GM21723 (cell line): ENCODE data around the gene RABGAP1L.
A peak's percentile ranks its signal among the peaks of the same experiment; 100 is the strongest.
"Not testable (repeated sequence)": the region's sequence is repeated elsewhere in the genome, so short reads cannot be mapped to it uniquely, and the experiment has no call there.

ENCODE experiments used
- ATAC-seq: cut with Tn5 transposase; IDR thresholded peaks from one replicate; pipeline ENCODE4 v1.9.1; 2021; ENCODE audit warnings: mild to moderate bottlenecking, moderate library complexity; ENCODE audit not compliant: unreplicated experiment

RABGAP1L gene

GRCh38 chr1:174788981-174789380 is 629.7 kb downstream of the RABGAP1L start:
- no peak for ATAC-seq

GRCh38 chr1:174789399-174789798 is 630.1 kb downstream of the RABGAP1L start:
- peak; percentile 82 for ATAC-seq

DNA sequence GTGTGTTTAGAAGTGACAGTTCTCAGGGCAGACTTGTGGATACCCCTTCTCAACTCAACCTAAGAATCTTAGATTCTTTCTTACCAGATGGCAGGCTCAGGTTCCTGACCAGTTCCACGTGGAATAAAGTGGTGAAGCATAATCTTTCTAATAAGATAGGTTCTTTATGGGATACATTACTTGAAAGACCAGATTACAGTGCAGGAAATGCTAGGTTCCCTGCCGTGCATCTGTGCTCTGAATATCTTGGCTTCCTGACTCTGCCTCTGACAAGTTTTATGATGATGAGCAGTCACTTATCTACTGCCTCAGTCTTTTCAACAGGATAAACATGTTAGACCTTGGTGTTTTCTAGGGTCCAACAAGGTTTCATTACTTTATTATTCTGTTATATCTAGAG is 632.5 kb downstream of the RABGAP1L start:
- ATAC-seq, result no peak

- ATAC-seq, result no peak
These were observed 635.5 kb downstream of the RABGAP1L start for GRCh38 chr1:174794861-174795260.

- no peak for ATAC-seq
These were observed 636.5 kb downstream of the RABGAP1L start for GRCh38 chr1:174795806-174796205.

DNA sequence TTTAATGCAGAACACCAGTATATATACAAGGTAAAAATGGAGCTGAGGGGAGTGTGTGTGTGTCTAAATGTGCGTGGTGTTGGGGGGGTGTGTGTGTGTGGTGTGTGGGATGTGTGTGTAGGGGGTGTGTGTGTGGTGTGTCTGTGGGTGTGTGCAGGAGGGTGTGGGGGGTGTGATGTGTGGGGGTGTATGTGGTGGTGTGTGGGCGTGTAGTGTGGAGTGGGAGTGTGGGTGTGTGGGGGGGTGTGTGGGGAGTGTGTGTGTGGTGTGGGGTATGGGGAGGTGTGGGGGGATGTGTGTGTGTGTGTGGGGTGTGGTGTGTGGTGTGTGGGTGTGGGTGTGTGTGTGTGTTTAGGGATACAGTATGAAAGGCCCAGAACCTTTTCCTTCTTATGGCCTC is 638.1 kb downstream of the RABGAP1L start:
- no peak for ATAC-seq

DNA sequence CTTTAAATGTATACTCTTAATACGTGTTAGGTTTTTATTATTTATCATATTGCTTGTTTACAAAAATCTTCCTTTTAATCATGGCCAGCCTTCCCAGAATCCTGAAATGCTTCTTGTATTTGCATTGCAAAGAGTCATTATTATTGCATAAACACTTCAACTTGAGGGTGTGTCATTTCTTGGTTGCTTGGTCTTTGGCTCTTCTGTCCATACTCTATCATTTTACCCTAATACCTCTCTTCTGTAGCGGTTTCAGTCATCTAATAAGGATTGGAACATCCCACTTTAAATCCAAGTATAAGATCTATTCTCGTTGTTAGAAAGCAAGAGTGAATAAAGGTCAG is 639.8 kb downstream of the RABGAP1L start:
- ATAC-seq, result no peak

GRCh38 chr1:174800216-174800851 is 641.0 kb downstream of the RABGAP1L start:
- ATAC-seq, result peak; percentile 17

GRCh38 chr1:174800876-174801275 is 641.6 kb downstream of the RABGAP1L start:
- ATAC-seq, result no peak

DNA sequence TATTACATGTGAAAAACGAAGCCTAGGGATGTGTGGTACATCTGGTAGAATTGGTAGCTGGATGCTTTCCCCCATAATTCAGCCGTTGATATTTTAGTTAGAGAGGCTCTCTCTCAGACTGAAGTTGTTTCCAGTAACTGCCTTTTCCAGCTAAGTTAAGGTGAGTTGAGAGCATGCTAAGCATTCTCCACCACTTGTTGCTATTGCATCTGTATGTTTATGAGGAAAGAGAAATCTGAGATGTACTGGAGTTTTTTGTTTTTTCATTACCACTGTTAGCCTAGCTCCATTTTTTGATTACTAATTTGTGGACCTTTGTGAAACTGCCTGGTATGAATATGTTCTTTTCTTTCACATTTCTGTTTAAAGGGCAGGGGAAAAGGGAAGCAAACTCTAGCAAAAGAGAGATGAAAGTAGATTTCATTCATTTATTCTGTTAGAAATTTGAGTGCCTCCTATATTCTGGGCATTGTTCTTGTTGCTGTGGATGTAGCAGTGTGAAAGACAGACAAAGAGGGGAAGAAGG is 650.5 kb downstream of the RABGAP1L start:
- no peak for ATAC-seq

GRCh38 chr1:174812016-174812415 is 652.7 kb downstream of the RABGAP1L start:
- no peak for ATAC-seq

- ATAC-seq, result no peak
These were observed 653.3 kb downstream of the RABGAP1L start for GRCh38 chr1:174812656-174813055.

DNA sequence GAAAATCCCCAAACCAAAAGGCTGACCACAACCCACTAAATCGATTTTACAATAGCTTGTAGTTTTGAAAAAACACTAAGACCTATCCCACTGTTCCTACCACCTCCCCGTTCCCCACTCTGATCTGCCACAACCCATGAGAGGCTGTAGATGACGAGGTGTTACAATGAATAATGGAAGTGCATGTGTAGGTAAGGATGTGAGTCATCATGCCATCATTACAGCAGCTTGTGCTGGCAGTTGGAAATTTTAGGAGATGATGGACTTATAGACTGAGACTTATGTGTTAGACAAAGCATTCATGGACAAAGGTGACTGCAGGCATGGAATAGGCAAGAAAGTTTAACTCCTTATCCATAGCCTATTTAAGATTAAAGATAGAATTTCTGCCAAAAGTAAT is 655.7 kb downstream of the RABGAP1L start:
- peak; percentile 34 for ATAC-seq

DNA sequence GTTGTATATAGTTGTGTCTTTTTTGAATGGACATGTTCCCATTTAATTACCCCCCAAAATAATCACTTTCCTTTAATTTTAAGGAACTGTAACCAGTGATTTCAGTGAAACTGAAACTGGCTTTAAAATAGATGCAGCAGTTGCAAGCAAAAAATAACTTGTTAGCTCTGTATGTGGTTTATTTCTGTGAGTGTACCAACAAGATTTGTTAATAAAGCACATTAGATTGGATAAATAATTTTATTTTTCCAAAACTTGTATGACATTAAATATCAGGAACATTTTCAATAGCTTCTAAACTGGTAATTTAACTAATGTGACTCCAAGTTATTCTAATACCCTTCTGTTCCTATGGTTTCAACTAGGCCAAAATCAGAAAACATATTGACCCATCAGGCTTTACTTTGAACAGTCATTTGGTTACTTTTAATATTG is 656.2 kb downstream of the RABGAP1L start:
- peak; percentile 60 for ATAC-seq

DNA sequence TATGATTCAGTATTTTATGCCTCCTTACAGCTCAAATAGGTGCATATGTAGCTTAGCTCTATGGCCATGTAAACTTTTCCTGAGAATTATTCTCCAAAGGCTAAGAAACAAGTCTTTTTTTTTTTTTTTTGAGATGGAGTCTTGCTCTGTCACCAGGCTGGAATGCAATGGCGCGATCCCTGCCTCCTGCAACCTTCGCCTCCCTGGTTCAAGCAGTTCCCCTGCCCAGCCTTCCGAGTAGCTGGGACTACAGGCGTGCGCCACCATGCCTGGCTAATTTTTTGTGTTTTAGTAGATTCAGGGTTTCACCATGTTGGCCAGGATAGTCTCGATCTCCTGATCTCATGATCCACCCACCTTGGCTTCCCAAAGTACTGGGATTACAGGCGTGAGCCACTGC is 657.3 kb downstream of the RABGAP1L start:
- ATAC-seq, result not testable (repeated sequence)

DNA sequence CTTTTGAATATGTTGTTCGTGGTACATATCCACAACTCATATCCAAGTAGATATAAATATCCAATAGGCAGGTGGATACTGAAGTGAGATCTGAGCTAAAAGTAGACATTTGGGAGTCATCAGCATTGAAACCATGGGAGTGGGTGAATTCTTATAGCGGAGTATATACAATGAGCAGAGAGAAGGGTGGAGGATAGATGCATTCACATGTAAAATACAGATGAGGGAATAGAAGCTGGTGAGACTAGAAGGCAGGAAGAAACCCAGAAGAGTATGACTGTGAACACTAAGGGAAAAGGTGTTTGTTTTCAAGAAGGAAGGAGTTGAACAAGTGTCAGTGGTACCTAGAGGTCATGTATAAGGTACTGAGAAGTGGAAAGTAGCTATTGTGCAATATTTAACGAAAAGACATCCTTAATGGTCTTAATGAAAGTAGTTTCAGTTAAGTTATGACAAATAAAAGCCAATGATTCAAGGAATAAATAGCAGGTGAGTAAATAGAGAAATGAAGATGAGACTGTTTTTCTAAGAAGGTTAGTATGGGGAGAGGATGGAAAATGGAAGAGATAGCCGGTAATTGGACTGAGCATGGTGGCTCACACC is 658.8 kb downstream of the RABGAP1L start:
- no peak for ATAC-seq

- no peak for ATAC-seq
These were observed 659.6 kb downstream of the RABGAP1L start for GRCh38 chr1:174818951-174819350.

DNA sequence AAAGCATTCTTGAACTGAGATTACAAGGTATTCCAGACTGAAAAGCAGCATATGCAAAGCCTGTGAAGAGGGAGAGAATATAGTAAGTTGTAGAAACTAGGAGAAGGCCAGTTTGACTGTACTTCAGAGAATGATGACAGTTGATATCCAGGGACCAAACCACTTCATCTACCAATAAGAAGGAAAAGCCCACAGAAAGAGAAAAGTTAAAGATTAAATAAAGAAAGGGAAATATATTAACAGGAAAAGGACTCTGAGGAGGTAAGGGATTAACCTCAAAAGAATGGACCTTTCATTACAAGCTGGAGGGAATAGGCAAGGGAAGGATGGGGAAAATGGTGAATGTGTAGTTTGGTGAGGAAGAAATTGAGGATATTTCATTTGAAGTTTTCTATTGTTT is 660.3 kb downstream of the RABGAP1L start:
- ATAC-seq, result no peak

GRCh38 chr1:174825127-174825526 is 665.8 kb downstream of the RABGAP1L start:
- no peak for ATAC-seq

DNA sequence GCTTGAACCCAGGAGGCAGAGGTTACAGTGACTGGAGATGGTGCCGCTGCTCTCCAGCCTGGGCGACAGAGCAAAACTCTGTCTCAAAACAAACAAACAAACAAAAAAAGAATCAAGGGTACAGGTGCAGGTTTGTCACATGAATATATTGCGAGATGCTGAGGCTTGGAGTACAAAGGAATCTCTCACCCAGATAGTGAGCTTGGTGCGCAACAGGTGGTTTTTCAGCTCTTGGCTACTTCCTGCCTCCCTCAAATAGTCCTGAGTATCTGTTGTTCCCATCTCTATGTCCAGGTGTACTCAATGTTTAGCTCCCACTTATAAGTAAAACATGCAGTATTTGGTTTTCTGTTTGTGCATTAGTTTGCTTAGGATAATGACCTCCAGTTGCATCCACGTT is 666.5 kb downstream of the RABGAP1L start:
- no peak for ATAC-seq

DNA sequence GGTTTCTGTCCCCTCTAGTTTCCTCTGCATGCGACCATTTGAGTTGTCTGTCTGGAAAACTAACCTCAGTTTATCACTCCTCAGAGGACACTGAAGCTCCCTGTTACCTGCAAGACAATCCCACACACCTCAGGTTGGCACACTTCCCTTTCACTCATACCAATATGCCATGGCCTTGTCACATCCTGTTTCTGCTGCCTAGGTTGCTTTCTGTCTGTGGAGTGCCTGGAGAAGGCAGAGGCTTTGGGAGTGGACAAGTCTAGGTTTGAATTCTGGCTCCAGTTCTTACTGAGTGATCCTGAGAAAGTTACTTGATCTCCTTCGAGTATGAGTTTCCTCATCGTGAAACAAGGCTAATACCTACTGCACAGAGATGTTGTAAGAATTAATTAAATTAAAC is 668.9 kb downstream of the RABGAP1L start:
- ATAC-seq, result no peak

- ATAC-seq, result no peak
These were observed 670.7 kb downstream of the RABGAP1L start for GRCh38 chr1:174829990-174830389.

DNA sequence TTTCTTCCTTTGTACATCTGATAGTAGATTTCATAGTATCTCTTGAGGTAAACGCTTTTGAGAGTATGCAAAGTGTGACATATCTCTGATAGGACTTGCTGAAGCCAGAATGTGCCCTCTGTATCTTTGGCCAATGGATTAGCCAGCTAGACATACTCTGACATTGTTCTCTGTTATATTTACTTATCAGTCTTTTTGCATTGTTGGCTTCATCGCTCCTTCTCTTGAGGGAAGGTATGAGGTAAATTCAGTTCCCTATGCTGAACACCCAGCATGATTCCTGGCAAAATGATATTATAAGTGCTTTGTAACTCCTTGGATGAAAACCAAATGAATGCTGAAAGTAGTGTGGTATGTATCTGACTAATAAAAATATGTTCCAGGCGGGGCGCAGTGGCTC is 677.2 kb downstream of the RABGAP1L start:
- ATAC-seq, result no peak
